Loucy (cell line): ENCODE results near the gene CCT3.

ENCODE experiments used
- CTCF ChIP-seq: fragments of 200-600 bp; sonication (generic); conservative IDR thresholded peaks from 2 replicates; pipeline ENCODE4 v1.5.1; 2014; ENCODE audit warnings: mild to moderate bottlenecking, antibody characterized with exemption, low read length
- EZH2phosphoT487 ChIP-seq: fragments of 200-600 bp; IDR thresholded peaks from 2 replicates; pipeline ENCODE4 v1.6.1; 2018; ENCODE audit warnings: antibody characterized with exemption, mild to moderate bottlenecking, moderate library complexity, borderline replicate concordance

- peak; percentile 30 for TF ChIP-seq CTCF
- TF ChIP-seq EZH2phosphoT487: no peak
Measured at GRCh38 chr1:156281281-156281680, 56.8 kb downstream of the CCT3 start.
